ENCODE data around the gene MELTF.

The MELTF gene

GRCh38 chr3:197026481-197026866 is 3.1 kb downstream of the MELTF start:
- DNase-seq = no peak

GRCh38 chr3:197025736-197026480 is 3.7 kb downstream of the MELTF start:
- no peak for DNase-seq

GRCh38 chr3:197024881-197025735 is 4.5 kb downstream of the MELTF start:
- no peak for DNase-seq

DNA sequence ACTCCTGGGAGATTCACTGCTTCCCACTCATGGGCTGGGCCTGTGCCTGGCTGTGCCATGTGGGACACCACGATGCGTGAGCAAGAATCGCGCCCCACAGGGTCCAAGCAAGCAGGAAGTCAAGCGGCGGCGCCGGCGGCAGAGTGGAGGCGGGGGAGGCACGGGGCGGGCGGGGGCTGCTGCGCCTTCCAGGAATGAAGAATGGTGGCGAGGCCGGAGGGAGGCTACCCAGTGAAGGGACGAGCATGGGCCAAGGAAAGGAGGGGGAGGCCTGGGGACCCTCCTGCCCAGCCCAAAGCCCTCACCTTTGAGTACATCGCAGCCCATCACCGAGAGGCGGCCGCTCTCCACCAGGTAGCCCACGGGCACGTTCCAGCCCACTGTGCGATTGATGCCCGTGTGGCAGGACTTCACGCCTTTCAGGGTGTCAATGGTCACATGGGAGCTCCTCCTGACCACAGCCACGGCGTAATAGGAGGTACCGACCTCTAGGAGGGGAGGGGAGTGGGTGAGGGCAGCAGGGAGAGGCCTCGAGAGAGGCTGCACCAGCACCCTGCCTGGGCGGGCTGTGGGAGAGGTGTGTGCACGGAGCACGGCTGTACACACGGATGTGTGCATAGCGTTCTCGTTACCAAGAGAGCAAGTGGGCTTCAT is 5.5 kb downstream of the MELTF start:
- no peak for DNase-seq

- no peak for DNase-seq
Observed at GRCh38 chr3:197023241-197023997, 6.2 kb downstream of the MELTF start.

DNA sequence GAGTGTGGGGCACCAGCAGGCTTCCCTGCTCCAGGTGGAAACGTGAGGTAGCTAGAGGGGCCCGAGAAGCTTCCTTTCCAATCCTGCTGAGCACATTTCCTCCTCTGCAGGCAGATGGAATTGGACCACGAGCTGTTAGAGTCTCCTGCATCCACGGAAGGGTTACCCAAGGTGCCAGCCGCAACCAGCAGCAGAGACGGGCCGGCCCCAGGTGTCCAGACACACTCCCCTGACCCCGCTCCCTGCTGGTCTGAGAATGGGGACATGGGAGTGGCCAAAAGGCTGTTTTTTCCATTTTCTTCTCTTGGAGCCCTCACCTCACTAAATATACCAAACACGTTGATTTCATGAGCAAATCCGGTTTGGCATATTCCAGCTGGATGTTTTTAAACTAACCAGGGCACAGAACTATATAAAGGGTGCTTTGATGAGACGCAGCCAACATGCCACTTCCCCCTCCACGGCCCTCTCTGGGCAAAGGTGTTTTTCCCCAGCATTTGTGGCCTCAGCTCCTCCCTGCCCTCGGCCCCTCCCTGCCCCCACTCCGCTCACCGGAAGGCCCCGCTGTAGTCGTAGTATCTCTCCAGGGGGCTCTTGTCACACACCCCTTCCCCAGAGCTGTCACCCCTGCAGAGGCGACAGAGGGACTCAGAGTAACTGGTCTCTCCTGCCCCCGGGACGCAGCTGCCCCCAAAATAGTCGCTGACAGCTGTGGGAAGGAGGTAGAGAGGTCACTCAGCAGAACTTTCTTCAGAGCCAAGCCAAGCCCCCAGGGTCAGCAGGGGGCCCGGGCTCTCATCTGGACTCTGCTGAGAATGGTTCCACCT is 7.0 kb downstream of the MELTF start:
- no peak for DNase-seq

- DNase-seq = no peak
Observed at GRCh38 chr3:197021729-197022404, 7.8 kb downstream of the MELTF start.

DNA sequence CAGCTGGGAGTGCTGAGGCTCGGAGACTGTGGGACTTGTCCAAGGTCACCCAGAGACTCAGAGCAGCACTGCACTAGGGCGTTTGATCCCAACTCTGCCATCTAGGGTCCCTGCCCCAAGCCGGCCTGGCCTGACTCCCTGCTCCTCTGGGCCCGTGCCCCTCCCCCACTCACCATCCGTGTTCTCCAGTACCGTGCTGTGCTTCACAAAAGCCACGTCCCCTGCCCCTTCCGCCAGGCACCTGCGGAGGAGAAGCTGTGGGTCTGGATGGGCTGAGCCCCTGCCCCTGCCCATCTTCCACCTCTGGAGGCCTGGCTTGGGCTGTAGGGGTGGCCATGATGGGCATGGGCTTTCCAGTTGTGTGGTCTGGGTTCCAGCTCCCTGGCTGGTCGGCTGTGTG is 8.4 kb downstream of the MELTF start:
- no peak for DNase-seq

GRCh38 chr3:197019535-197019934 is 10.1 kb downstream of the MELTF start:
- DNase-seq = no peak

DNA sequence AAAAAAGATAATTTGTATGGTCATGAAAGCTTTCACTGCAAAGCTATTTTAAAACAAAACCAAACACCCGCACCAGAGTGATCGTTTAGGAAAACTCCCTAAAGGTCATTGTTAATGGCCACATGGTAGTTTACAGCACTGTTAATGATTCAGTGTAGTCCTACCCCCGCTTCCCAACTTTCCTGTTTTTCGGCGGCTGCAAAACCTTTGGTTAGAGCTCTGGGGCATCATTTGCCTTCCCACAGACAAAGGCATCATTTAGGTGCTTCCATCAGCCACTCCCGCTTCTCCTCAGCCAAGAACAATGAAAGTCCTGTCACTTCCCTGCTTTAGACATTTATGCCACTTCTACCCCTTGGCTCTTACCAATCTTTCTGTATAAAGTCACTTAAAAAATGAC is 10.6 kb downstream of the MELTF start:
- DNase-seq = no peak

DNA sequence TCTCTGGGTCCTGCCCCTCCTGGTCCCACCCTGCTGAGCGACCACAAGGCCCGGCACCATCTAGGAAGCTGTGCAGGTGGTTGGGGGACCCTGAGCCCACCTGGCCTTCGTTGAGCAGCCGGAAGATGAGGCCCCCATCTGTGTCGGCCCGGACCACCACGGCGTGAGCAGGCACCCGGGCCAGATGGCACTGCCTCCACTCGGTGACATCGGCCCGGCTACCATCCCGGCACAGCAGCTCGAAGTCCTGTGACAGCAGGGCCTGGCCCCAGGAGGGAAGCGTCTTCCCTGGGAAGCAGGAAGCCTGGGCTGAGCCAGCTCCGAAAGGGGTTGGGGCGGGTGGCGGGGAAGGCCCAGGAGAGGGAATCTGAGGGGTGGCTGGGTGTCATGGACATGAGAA is 12.6 kb downstream of the MELTF start:
- no peak for DNase-seq

DNA sequence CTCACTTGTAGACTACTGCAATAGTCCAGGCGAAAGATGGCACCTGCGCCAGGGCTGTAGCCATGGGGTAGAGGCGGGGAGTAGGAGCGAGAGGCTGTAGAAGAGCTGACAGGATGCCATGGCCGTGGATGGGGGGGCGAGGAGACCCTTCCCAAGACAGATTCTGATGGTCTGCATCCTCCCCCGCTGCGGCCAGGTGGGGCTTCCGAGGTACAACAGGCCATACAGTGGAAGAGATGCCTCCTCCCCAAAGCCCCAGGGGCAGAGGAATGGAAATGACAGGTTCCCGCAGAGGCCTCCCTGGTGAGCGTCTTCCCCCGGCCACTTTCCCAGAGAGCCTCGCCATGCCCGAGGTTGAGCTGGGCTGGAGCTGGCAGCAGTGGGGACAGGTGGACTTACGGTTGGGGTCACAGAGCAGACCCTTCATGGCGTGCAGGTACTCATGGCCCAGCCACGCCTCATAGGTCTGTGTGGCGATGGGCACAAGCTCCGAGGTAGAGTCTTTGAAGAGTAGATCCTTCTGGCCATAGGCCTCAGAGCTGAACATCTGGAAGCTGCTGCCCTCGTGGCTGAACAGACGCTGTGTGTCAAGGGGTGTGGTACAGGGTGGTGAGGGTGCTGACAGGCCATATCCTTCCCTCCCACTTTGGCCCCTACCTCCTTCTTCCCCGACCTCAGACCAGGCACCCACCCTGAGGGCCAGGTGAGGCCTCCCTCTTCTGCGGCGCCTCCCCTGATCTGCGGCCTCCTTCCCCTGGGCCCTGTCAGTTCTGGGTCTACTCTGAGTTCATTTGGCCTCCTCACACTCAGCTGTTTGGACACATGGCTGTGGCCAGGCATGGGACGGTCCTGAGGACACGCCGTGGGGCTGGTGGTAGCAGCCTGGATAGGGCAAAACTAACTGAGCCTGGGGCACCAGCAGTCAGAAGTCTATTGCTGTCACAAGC is 13.6 kb downstream of the MELTF start:
- DNase-seq = no peak

DNA sequence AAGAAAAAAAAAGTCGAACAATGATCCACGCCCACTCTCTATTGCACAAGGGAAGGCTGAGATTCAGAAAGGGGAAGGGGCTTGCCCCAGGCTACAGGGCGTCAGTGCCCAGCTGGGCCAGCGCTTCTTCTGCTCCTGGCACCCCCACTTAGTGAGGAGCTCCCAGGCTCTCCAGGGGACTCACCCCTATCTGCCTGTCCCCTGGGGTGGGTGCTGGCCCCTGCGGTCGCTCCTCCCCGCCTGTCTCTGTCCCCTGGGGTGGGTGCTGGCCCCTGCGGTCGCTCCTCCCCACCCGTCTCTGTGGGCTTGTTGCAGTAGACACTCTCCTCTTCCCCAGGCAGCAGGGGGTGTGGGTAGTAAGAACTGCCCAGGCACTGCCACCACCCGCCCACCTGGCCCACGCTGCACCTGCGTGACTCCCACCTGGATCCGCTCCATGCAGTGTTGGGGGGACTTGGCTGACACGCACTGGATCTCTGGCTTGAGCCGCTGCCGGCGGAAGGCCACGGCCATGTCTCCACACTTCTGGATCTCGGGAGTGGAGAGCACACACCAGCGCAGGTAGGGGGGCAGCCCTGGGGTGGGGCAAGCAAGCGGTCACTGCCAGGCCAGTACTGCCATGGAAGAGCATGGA is 14.6 kb downstream of the MELTF start:
- DNase-seq = no peak

GRCh38 chr3:197014024-197014423 is 15.6 kb downstream of the MELTF start:
- DNase-seq = no peak

GRCh38 chr3:197012540-197012883 is 17.1 kb downstream of the MELTF start:
- no peak for DNase-seq

DNA sequence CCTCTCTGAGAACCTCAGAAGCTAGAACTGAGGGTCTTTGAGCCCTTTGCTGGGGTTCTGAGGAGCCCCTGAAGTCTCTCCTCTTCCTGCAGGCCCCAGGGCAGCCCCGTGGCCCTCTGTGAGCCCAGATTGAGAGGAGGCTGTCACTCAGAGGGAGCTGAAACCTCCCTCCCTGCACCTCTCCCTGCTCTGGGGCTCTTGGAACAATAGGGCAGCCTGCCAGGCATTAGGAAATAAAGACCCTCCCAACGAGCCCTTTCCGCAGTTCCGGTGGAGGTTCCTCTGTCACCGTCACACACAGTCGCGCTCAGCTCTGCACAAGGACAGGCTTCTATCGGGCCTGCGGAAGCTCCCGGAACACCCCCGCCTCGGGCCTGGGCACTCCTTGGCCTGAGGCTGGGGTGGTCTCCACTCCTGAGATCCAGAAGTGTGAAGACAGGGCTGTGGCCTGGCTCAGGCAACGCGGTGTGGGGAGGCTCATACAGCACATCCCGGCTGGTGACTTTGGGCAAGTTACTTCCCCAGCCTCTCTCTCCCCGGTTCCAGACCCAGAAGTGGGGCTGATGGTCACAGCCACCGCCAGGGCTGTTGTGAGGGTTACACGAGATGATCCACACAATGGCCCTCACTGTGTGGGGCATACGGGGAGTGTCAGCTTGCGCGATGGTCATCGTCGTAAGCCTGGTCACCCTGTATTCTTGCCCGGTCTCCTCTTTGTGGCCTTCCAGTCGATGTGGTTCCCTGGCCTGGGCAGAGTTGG is 17.7 kb downstream of the MELTF start:
- DNase-seq = no peak

- DNase-seq = no peak
Observed at GRCh38 chr3:197010556-197011351, 18.9 kb downstream of the MELTF start.

DNA sequence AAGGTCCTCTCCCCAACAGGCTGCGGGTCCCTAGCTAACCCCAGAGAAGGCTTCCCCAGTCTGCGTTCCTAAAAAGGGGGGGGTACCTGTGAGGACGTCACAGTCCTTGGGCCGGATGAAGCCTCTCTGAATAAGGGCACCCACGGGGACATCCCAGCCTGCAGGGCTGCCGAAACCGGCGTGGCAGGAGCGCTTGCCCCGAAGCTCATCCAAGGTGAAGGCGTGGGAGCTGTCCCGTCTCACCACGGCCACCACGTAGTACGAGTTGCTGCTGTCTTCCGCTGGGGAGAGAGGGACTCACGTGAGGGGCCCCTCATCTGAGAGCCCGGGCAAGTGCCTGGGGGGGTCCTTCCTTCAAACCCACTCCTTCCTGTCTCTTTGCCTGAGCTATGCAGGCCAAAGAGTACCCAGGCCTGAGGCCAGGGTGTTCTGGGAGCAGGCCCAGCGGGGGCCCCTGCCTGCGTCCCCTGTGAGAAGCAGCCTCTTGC is 20.0 kb downstream of the MELTF start:
- no peak for DNase-seq

Data from stimulated activated CD4-positive, alpha-beta T cell treated with anti-CD3 and anti-CD28 coated beads, Interleukin-12 subunit alpha, Interleukin-12 subunit beta, amount 100 ng/mL, for 4 hours (primary cell).